Suppressor macrophage treated with lipopolysaccharide for 4 hours (primary cell): ENCODE data around the gene KIAA1671.

Experiments used
- DNase-seq: peaks from one replicate; pipeline ENCODE4 v3.0.0-alpha.2; 2020

Gene KIAA1671

DNA sequence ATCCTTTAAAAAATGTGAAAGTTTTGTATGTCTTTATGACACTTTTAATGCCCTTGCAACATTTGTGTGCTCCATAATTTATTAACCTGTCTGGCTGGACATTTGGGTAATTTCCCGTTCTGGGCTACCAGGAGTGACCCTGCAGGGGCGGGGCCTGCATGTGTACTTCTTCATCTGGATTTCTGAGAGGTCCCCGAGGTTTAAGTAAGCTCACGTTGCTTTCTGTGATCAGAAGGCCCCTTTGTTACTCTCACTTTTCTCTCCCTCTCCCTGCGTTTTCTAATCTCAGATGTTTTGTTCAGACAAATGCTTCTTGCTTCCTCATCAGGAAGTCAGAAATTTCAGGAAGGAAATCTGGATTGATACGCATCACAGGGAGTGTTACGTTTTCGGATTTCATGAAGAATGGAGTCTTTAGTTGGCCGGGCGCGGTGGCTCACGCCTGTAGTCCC is 168.3 kb downstream of the KIAA1671 start:
- DNase-seq, result no peak

DNA sequence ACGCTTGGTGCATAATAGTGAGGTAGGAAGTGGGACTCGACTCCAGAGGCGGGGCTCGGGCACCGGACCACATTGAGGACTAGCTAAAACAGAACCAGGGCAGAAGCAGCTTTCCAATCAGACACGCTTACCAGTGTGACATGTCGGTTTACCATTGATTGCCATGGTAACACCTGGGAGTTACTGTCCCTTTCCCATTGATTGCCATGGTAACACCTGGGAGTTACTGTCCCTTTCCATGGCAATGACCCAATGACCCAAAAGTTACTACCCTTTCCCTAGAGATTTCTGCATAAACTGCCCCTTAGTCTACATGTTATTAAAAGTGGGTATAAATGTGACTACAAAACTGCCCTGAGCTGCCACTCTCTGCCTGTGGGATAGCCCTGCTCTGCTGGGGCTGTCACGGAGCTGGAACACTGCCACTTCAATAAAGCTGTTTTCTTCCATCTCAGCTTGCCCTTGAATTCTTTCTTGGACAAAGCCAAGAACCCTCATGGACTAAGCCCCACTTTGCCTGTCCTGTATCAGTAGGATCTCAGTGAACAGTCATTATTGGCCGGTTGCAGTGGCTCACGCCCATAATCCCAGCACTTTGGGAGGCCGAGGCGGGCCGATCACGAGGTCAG is 169.7 kb downstream of the KIAA1671 start:
- no peak for DNase-seq

DNA sequence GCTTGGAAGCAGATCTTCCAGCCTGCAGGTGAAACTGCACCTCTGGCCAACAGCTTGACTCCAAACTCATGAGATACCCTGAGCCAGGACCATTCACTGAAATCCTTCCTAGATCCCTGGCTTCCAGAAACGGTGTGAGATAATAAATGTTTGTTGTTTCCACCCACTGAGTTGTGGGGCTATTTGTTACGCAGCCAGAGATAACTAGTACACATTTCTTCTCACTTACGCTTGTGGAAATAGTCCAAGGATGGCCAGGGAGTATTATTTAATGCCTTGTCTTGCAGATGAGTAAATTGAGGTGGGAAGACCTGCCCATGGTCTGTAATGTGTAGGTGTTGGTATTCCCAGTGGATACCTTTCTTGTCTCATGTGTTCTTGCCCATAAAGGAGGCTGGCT is 171.2 kb downstream of the KIAA1671 start:
- no peak for DNase-seq

- no peak for DNase-seq
Measured at GRCh38 chr22:25125693-25126357, 173.3 kb downstream of the KIAA1671 start.

GRCh38 chr22:25126510-25126909 is 174.0 kb downstream of the KIAA1671 start:
- DNase-seq, result no peak

- DNase-seq, result no peak
Measured at GRCh38 chr22:25127318-25127717, 174.8 kb downstream of the KIAA1671 start.

DNA sequence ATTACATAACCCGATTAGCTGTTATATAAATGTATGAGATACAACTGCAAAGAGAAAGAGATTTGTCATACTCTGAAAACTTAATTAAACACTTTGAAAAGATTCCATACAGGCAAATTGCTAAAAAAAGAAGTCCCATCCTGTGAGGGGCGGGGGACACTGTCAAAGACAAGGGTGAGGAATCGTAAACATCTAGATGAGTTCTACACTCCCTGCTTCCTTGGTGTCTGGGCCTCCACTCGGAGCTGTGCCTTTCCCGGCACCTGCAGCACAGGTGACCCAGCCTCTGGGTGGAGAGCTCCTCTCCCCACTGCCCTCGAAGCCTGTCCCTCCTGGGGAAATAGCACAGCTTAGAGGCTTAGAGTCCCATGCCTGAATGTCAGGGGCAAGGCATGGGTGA is 177.9 kb downstream of the KIAA1671 start:
- DNase-seq, result no peak

DNA sequence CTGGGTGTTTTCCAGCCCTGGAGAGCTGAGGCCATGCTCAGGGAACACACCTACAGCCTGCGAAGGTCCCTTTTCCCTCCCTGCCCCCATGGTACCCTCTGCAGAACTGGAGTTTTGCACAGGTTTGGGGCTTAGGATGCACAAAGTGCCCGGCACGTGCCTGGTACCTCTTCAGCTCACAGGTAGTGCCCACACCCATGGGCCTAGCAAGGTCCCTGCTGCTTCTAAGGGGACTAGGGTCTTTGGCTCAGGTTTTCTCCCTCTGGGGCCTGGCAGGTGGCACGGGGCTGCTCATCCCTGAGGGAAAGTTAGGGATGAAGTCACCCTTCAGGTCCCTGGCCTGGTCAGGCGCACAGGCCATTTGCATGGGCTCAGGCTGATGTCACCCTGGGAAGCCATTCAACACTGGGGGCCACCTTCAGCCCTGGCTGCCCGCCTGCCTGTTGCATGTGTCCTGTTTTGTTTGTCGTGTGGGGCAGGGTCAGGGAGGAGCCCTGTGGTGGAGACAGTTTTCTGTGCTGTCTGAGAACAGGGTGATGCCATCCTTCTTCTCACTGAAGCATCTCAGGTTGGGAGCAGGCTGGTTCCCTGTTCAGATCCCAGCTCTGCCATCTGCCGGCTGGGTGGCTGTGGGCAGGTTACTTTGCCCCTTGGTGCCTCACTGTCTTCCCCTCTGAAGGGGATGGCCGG is 178.8 kb downstream of the KIAA1671 start:
- no peak for DNase-seq

DNA sequence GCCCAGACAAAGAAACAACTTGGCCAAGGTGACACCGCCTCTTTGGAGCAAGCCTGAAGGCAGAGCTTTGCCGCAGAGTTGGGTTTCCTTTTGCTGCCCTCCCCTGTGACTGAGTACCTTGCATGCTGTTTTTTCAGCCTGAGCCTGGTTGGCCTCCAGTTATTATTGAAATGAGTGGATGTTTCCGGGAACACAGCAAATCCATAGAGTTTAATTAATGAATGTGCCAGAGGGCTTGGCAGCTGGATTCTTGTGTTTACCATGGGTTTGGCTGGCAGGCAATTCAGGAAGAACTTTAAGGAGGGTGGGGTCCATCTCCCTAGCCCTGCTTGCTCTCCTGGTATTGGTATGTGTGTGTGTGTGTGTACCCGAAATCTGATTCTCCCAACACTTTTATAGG is 181.5 kb downstream of the KIAA1671 start:
- no peak for DNase-seq

DNA sequence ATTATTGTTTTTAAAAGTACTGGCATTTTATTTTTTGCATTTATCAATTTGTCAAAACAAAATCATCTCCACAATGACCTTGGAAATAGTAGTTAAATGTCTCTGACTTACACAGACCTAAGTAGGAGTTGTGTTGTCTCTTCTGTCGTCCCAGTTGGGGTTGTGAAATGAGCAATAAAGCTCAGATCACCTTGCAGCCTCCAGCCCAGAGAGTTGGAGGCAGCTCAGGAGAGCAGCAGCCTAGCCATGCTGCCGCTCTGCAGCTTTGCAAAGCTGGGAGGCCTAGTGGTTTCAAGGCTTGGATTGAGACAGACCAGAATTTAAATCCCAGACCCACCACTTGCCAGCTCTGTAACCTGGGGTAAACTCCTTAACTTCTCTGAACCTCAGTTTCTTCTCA is 181.9 kb downstream of the KIAA1671 start:
- no peak for DNase-seq

DNA sequence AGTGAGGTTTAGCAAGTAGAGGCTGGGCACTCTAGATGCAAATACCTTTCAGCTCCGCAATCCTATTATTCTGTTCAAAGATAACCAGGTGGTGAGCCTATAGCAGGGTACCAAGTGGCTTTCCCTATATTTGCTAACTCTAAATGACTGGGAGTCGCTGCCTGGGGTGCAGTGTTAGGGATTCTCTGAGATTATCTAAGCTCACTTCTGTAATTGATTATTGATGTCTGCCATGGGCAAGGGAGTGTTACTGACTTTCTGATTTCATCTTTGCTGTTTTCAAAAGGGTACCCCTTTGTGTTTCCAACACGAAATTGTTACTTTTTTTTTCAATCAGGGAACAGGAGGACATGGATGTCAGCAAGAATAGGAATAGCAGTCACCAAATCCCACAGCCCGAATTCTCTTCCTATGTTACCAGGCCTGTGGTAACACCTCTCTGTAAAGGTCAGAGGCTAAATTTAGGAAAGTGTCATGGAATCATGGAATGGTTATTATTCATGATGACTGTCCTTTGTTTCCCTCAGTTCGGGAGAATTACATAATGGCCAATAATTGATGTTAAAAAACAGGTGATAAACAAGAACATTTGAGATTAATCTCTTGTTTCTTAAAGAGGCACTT is 184.5 kb downstream of the KIAA1671 start:
- DNase-seq, result no peak

DNA sequence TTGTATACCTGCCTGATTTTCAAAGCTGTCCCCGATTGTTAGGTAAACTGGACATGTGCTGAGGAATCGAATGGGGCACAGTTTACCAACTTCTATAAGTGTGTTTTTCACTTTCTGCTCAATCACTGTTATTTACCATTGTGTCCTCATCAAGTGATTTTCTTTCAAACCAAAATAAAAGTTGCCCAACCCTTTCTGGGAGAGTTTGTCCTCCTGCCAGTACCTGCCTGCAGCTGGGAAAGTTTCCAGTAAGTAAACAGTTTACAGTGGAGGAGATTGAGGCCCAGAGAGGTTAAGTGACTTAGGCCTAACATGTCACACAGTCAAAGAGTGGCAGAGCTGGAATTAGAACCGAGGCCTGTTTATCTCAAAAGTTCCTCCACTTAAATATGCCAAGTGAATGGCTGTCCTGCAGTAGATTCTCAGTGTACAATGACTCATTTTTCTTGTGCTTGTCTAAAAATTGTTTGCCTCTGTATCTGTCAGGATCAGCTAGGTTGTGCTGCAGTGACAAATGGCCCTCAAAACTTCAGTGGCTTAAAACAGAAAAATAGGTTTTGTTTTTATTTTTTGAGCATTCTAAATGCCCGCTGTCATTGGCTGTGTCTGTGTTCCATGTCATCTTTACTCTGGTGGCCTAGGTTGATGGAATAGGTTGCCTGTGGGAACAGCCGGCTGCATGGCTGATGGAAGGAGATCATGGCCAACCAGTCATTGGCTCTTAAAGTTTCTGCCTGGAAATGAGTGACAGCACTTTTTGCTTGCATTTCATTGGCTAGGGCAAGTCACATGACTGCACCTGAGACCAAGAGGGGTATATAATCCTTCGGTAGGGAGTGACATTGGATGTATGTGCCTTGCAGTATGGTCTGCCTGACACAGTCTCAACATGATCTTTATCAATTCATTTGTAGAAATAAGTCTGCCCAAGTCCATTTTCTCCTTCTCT is 185.3 kb downstream of the KIAA1671 start:
- DNase-seq, result no peak

DNA sequence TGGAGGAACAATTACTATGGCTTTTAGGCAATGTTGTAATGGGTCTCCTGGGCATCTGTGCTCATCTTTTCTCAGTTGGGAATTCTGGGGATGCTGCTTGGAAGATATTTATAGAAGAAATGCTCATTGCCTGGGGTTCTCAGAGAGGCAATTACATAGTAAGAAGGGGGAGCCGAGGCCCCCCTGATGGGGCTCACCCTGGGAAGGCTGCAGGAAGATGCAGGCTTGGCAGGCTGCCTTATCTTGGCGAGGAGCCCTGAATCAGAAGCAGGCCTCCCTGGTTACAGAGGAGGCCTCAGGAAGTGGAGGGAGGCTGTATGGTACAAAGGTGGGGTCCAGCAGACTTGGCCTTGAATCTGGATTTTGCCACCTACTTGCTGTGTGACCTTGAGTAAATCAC is 186.5 kb downstream of the KIAA1671 start:
- DNase-seq, result no peak

DNA sequence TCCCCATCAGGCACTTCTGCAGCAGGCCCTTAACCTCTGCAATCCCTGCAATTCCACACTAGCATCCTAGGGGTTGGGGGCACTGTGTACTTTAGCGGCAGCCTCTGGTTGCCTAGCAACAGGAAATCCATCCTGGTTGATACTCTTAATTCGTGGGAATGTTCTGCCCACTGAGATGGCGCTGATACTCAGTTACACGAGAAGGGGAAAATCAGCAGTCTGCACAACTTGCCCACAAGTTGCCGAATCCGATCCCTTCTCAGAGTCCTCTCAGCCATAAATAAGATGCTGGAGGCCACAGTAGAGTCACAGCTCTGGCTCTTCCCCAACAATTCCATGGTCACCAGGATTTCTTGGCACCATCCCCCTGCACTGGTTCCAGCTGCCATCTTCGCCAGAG is 189.6 kb downstream of the KIAA1671 start:
- DNase-seq, result no peak

GRCh38 chr22:25143156-25144076 is 190.9 kb downstream of the KIAA1671 start:
- no peak for DNase-seq

DNA sequence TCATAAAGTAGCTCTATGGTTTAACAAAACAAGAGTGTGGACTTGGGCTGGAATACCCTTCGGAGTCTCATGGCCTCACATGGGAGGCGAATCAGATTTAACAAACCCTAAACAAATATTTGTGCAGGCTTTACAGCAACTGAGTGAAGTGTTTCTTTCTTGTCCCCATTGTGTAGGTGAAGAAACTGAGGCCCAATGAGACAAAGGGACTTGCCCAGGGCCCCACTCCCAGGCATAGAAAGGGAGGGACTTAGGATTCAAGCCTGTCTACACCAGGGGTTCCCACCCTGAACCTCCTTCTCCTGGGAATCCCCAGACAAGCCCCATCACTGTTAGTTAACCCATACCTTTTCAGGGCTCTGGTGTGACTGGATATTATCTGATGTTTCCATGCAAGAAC is 192.0 kb downstream of the KIAA1671 start:
- no peak for DNase-seq

- DNase-seq, result no peak
Measured at GRCh38 chr22:25146307-25146706, 193.8 kb downstream of the KIAA1671 start.

GRCh38 chr22:25146906-25147641 is 194.6 kb downstream of the KIAA1671 start:
- no peak for DNase-seq

- DNase-seq, result no peak
Measured at GRCh38 chr22:25147642-25147928, 195.1 kb downstream of the KIAA1671 start.

GRCh38 chr22:25148149-25148691 is 195.7 kb downstream of the KIAA1671 start:
- no peak for DNase-seq

DNA sequence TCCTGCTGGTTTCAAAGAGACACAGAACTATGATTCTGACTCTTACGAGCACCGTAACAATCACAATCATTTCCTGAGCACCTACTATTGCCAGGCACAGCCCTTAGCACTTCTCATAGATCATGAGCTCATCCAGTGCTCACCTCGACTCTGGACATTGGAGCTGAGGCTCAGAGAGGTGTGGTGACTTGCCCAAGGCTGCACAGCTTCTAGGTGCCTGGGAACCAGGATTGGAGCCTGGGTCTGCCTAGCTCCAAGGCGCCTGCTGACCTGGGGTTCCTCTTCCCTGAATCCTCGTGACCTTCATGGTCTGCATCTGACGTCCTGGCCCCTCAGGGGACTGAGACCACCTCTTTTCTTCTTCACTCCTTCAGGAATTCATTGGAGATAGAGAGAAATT is 196.5 kb downstream of the KIAA1671 start:
- no peak for DNase-seq
